Ovary (tissue), 9 donors: ENCODE results near the gene TP53I13. TPM values are rescaled to one million over a fixed set of nuclear protein-coding genes. Genes with fewer than 3 reads are reported as not detected.

ENCODE experiments used
- DNase-seq, 5 donors: peaks; one replicate each; pipeline ENCODE4 v3.0.0-alpha.2; 2019 to 2020
- H3K27ac ChIP-seq, 2 donors: fragments of 200-600 bp; one replicate each; pipeline versions ENCODE4 v1.5.1 to v1.8.0; 2019 to 2022
- H3K27me3 ChIP-seq: fragments of 200-600 bp; one replicate; pipeline ENCODE4 v1.8.0; 2022
- H3K36me3 ChIP-seq: fragments of 200-600 bp; sonication (generic); one replicate; pipeline ENCODE4 v1.5.1; 2019
- H3K4me1 ChIP-seq: one replicate; pipeline ENCODE4 v1.8.1; 2013; ENCODE audit warnings: mild to moderate bottlenecking, moderate library complexity; ENCODE audit not compliant: insufficient read depth
- H3K4me3 ChIP-seq: fragments of 200-600 bp; sonication (generic); one replicate; pipeline ENCODE4 v1.5.1; 2017
- H3K9me3 ChIP-seq, 2 donors: fragments of 200-600 bp in 1 of 2; sonication (generic) in 1 of 2; one replicate each; pipeline versions ENCODE4 v1.5.1 to v1.8.1; 2013 to 2019; ENCODE audit warnings: mild to moderate bottlenecking in 1 of 2, moderate library complexity in 1 of 2
- CTCF ChIP-seq, 3 donors: fragments of 450-650 bp in 2 of 3; fragments of 200-600 bp in 1 of 3; IDR thresholded peaks; one replicate each; pipeline versions ENCODE4 v1.5.1 to v1.8.0; 2016 to 2022; ENCODE audit warnings: antibody characterized with exemption in 3 of 3, mild to moderate bottlenecking in 1 of 3
- EP300 ChIP-seq: sonication (generic); formaldehyde crosslinking; IDR thresholded peaks from one replicate; pipeline ENCODE4 v1.6.1; 2017; ENCODE audit warnings: antibody characterized with exemption
- POLR2A ChIP-seq: fragments of 450-650 bp; IDR thresholded peaks from one replicate; pipeline ENCODE4 v1.6.1; 2017; ENCODE audit warnings: antibody characterized with exemption, mild to moderate bottlenecking, moderate library complexity
- WGBS, 3 donors: extraction: QIAGEN DNeasy Blood & Tissue Kit in 1 of 3; methylation state at CpG; one replicate each; pipeline versions ENCODE4 v1.1.5 to v1.1.7; 2013 to 2017; 5-methylcytosine and 5-hydroxymethylcytosine counted together
- intact Hi-C, 4 donors: fragments of 100-400 bp; cut with DNase I; formaldehyde crosslinking; loops; one replicate each; pipeline versions ENCODE4 v1.11.0 to v1.15.1; 2022 to 2023
- polyA plus RNA-seq, 2 donors: library from polyadenylated mRNA; stranded (reverse); fragments of 200-250 nt in 1 of 2; fragments of 350-450 nt in 1 of 2; fragmentation: Illumina TruSeq in 1 of 2; extraction: RNeasy Lipid Tissue Mini Kit (QIAGEN cat#74804) in 1 of 2; gene quantifications; one replicate each; pipeline ENCODE4 v1.2.3, GENCODE V29; 2013 to 2014
- total RNA-seq, 7 donors: library from RNA; depleted of rRNA in 2 of 7; stranded (reverse); fragments of >200 nt in 2 of 7; fragmentation: NEBNext Ultra II Directional in 3 of 7; extraction: Animal tissue kit (Norgen Biotek cat#: 25700) in 3 of 7; gene quantifications; one replicate each; pipeline versions ENCODE4 v1.1.0 to v1.2.4, GENCODE V29; 2016 to 2023
- donor health status: DM: no; HTN: no; CAD: no; lungs with moderate emphysema.
- donor health status: DM: no; HTN: no; CAD: no.
- donor health status: Bipolar disorder and iron deficiency.
- donor health status: DM: yes; HTN: yes; CAD: no.
- donor health status: DM: no; HTN: no; CAD: no.
- donor health status: DM: yes; HTN: yes; CAD: no.

Gene TP53I13
- total and polyA plus RNA-seq, 9 donors = 2.2 to 49.5 (median 41.3) TPM

DNA sequence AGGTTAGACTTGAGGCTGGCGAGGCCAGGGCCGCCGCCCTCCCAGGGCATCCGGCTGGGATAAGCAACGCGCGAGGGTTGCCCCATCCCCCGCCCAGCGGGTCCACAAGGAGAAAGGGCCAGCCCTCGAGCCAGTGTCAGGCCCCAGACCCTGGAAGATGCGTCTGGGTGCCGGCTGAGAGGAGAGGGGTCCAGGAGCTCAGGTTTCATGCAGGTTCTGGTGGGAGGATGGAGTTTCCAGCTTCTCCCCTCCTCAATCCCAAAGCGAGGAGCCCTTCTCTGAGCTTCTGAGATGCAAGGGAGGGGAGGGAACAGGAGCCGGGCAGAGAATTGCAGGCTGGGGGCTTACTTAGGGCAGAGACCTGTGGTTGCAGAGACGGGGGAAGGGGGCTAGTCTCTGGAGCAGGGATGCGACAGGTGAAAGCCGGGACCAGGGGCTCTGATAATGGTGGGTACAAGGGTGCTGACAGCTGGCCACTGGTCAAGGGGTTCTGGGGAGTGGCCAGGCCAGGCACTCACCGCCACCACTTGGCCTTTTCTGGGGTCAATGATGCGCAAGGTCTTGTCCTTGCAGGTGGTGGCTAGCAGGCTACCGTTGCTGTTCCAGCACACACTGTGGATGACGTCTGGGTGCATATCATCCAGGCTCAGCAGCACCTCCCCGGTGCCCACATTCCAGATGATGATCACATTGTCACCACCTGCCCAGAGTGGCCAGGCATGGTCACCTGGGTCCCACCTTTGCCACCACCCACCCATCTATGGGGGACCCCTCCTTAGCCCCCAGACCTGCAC is 50.0 kb downstream of the TP53I13 start:
- Histone ChIP-seq H3K4me3 (peak overlapping the region; percentile 29), H3K27ac (no peak overlapping the region), H3K4me1 (peaks cover 14% of the 10 kb centered on the region), H3K9me3 (no peaks in the 10 kb centered on the region), H3K27me3 (no peaks in the 10 kb centered on the region), H3K36me3 (no peaks in the 10 kb centered on the region)
- TF ChIP-seq EP300 (no peak), POLR2A (no peak), CTCF (IDR thresholded peaks at IDR 0.05) (no peak)
- intact Hi-C loops = no loop called here
- no peak for DNase-seq
- 34 to 49% (median 47%) methylated on average over 21 to 22 of the region's 22 CpGs for WGBS, 3 donors

- intact Hi-C loops = no loop called here
- DNase-seq = no peak
- H3K27ac ChIP-seq = no peak overlapping the region
These were observed 50.8 kb downstream of the TP53I13 start for GRCh38 chr17:29619251-29619650.

GRCh38 chr17:29620271-29620670 is 51.8 kb downstream of the TP53I13 start:
- no peak for DNase-seq
- intact Hi-C loops = loop anchor here in 1 of 4 donors (10.0 kb wide), 1 partner anchor 155 kb away; no protein-coding TSS in a partner anchor
- Histone ChIP-seq H3K36me3 (no peaks in the 10 kb centered on the region), H3K4me1 (peaks cover 10% of the 10 kb centered on the region), H3K27ac (no peak overlapping the region), H3K27me3 (no peaks in the 10 kb centered on the region), H3K4me3 (no peak overlapping the region), H3K9me3 (no peaks in the 10 kb centered on the region)
- TF ChIP-seq EP300 = no peak
- TF ChIP-seq POLR2A = no peak
- no peak for TF ChIP-seq CTCF (IDR thresholded peaks at IDR 0.05)
- WGBS, 3 donors = 95 to 98% (median 97%) methylated on average over 4 of the region's 4 CpGs

More at GRCh38 chr17:29619251-29619650, 50.8 kb downstream of the TP53I13 start:
- Histone ChIP-seq H3K36me3 (no peaks in the 10 kb centered on the region), H3K4me1 (peaks cover 10% of the 10 kb centered on the region), H3K27me3 (no peaks in the 10 kb centered on the region), H3K4me3 (no peak overlapping the region), H3K9me3 (no peaks in the 10 kb centered on the region)
- TF ChIP-seq CTCF (IDR thresholded peaks at IDR 0.05) = no peak

- Histone ChIP-seq H3K4me3 (no peak overlapping the region), H3K4me1 (peaks cover 7% of the 10 kb centered on the region), H3K9me3 (no peaks in the 10 kb centered on the region), H3K36me3 (no peaks in the 10 kb centered on the region), H3K27ac (no peak overlapping the region), H3K27me3 (no peaks in the 10 kb centered on the region)
- intact Hi-C loops = loop anchor here in 1 of 4 donors (10.0 kb wide), 1 partner anchor 154 kb away; no protein-coding TSS in a partner anchor
- 95% methylated on average over 12 of the region's 12 CpGs for WGBS, 3 donors
- TF ChIP-seq EP300 (no peak), CTCF (IDR thresholded peaks at IDR 0.05) (no peak), POLR2A (no peak)
- DNase-seq = no peak
These were observed 52.4 kb downstream of the TP53I13 start for GRCh38 chr17:29620779-29621500.
